ENCODE measurements around the gene UBXN10.
A peak's percentile ranks its signal among the peaks of the same experiment; 100 is the strongest.

The UBXN10 gene

GRCh38 chr1:20185834-20186782 is at the start of gene UBXN10, which contains the start of gene PLA2G2C:
Gene UBXN10 (plus strand): TSS chr1:20186096. CDS start chr1:20190562, 4,466 bp downstream.
Gene PLA2G2C (minus strand): TSS chr1:20186518. CDS start chr1:20177363, 9,155 bp downstream.
- DNase-seq (ENCODE audit: low spot score), result peak; percentile 27

GRCh38 chr1:20136249-20136648 is 49.6 kb upstream of the UBXN10 start:
- no peak for DNase-seq (ENCODE audit: low spot score)

- DNase-seq (ENCODE audit: low spot score), result no peak
Measured at GRCh38 chr1:20137055-20137454, 48.8 kb upstream of the UBXN10 start.

- DNase-seq (ENCODE audit: low spot score), result no peak
Measured at GRCh38 chr1:20137604-20138003, 48.3 kb upstream of the UBXN10 start.

- DNase-seq (ENCODE audit: low spot score), result no peak
Measured at GRCh38 chr1:20138346-20138745, 47.5 kb upstream of the UBXN10 start.

- no peak for DNase-seq (ENCODE audit: low spot score)
Measured at GRCh38 chr1:20138961-20139550, 46.8 kb upstream of the UBXN10 start, which contains the start of gene PLA2G2F. Gene PLA2G2F (plus strand): TSS chr1:20139323. CDS start chr1:20139428, 105 bp downstream.

GRCh38 chr1:20139776-20140612 is 45.9 kb upstream of the UBXN10 start:
- DNase-seq (ENCODE audit: low spot score), result no peak

GRCh38 chr1:20141001-20141400 is 44.9 kb upstream of the UBXN10 start:
- no peak for DNase-seq (ENCODE audit: low spot score)

- DNase-seq (ENCODE audit: low spot score), result no peak
Measured at GRCh38 chr1:20141466-20141865, 44.4 kb upstream of the UBXN10 start.

GRCh38 chr1:20142001-20142710 is 43.7 kb upstream of the UBXN10 start:
- DNase-seq (ENCODE audit: low spot score), result peak; percentile 3

GRCh38 chr1:20143318-20143717 is 42.6 kb upstream of the UBXN10 start:
- no peak for DNase-seq (ENCODE audit: low spot score)

GRCh38 chr1:20143734-20144565 is 41.9 kb upstream of the UBXN10 start:
- DNase-seq (ENCODE audit: low spot score), result no peak

GRCh38 chr1:20147846-20148570 is 37.9 kb upstream of the UBXN10 start:
- DNase-seq (ENCODE audit: low spot score), result no peak

GRCh38 chr1:20148571-20149500 is 37.1 kb upstream of the UBXN10 start:
- DNase-seq (ENCODE audit: low spot score), result no peak

GRCh38 chr1:20149601-20150325 is 36.1 kb upstream of the UBXN10 start:
- DNase-seq (ENCODE audit: low spot score), result no peak

GRCh38 chr1:20150326-20150705 is 35.6 kb upstream of the UBXN10 start:
- DNase-seq (ENCODE audit: low spot score), result no peak

GRCh38 chr1:20150969-20151368 is 34.9 kb upstream of the UBXN10 start:
- DNase-seq (ENCODE audit: low spot score), result no peak

All from GM03348 (cell line).